Testis (tissue), 2 donors: ENCODE measurements around the gene SLC35F2.

Experiments used
- POLR2A ChIP-seq: fragments of 450-650 bp; IDR thresholded peaks from one replicate; pipeline ENCODE4 v1.6.1; 2017; ENCODE audit warnings: antibody characterized with exemption, mild to moderate bottlenecking, moderate library complexity
- TF ChIP-seq, protein P1 (sequence below), 3 experiments: fragments of 450-650 bp in 2 of 3; fragments of 200-600 bp in 1 of 3; sonication (generic) in 1 of 3; IDR thresholded peaks; one replicate each; pipeline ENCODE4 v1.5.1; 2016 to 2019; ENCODE audit warnings: antibody characterized with exemption in 3 of 3, mild to moderate bottlenecking in 2 of 3, moderate library complexity in 1 of 3

DNA sequence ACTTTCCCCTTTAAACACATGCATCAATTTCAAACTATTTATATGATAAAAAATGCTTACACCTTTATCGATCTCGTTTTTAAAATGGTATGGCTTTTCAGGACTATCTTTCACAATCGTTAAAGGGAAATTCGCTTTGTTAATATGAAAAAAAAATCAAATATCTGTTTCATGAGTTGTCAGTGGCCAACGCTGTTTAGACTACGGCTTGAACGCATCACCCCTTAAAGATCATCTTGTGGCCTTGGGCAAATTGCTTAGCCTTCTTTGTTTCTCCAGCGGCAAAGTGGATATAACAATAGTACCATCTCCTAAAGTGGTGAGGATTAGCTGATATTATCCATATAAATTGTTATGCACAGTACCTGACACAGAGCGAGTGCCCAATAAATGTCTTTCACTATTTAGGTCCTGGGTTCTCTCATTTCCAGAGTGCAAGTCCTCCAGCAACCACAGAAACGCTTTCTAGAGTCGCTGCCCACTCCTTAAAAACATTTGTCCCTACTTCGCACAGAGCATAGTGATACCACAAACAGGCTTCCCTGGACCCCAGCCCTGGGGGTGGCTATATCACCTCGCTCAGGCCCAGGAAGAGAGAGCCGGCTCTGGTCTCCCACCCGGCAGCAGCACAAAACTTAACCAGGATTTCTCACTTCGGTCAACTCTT, 904 bp downstream of the SLC35F2 start:
- TF ChIP-seq, protein P1, sequence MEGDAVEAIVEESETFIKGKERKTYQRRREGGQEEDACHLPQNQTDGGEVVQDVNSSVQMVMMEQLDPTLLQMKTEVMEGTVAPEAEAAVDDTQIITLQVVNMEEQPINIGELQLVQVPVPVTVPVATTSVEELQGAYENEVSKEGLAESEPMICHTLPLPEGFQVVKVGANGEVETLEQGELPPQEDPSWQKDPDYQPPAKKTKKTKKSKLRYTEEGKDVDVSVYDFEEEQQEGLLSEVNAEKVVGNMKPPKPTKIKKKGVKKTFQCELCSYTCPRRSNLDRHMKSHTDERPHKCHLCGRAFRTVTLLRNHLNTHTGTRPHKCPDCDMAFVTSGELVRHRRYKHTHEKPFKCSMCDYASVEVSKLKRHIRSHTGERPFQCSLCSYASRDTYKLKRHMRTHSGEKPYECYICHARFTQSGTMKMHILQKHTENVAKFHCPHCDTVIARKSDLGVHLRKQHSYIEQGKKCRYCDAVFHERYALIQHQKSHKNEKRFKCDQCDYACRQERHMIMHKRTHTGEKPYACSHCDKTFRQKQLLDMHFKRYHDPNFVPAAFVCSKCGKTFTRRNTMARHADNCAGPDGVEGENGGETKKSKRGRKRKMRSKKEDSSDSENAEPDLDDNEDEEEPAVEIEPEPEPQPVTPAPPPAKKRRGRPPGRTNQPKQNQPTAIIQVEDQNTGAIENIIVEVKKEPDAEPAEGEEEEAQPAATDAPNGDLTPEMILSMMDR (IDR thresholded peaks at IDR 0.05): no peak
- TF ChIP-seq POLR2A: no peak
